NCI-H226 (cell line): ENCODE measurements around the gene BTRC.
"Not testable (repeated sequence)": the region's sequence is repeated elsewhere in the genome, so short reads cannot be mapped to it uniquely, and the experiment has no call there.

Experiments used
- DNase-seq: peaks from one replicate; pipeline ENCODE4 v3.0.0-alpha.2; 2015

Gene BTRC

DNA sequence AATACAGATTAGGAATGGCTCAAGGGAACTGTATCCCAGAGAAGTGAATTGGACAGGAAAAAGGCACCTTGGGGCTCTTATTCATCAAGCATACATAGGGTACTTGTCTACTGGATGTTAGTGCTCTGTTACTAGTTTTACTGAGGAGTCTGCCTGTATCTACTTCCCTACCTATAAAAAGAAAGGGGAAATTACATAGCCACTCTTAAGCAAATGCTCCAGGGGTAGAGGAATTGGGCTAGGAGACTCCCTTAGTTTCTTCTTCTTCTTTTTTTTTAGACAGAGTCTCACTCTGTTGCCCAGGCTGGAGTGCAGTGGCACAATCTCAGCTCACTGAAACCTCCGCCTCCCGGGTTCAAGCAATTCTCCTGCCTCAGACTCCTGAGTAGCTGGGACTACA lies 239.4 kb downstream of the BTRC start:
- not testable (repeated sequence) for DNase-seq

DNA sequence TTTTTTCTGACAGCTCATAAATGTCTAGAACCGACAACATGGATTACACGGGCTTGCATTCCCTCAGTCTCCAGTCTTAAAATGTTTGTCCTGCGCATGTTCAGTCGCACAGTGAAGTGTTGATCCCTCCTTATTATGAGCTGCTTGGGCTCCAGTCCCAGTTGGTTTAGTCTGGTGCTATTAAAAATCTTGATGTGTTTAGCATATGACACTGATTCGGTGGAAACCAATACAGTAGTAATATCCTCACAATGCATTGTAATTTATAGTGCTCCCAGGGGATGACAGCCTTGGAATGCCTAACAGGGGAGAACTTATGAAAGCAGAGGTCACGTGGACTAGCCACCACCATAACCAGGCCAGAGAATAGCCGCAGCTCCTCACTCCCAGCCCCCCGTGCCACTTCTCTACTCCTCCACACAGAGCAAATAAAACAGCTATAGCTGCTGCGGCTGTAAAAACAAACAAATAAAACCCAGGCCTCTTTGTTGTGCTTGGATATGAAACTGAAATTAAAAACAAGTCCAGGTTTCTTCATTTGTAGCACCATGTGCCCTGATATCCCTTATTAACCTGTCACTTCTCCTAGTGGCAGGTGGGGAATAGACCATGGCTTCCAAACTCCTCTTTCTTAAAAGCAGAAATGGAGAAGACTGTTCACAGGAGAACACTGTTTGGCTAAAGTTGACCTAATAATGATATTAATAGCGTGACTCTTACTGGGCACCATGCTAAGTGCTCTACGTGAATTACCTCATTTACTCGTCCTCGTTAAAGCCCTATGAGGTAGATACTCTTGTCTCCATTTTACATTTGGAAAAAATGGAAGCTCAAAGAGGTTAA lies 241.8 kb downstream of the BTRC start:
- no peak for DNase-seq

DNA sequence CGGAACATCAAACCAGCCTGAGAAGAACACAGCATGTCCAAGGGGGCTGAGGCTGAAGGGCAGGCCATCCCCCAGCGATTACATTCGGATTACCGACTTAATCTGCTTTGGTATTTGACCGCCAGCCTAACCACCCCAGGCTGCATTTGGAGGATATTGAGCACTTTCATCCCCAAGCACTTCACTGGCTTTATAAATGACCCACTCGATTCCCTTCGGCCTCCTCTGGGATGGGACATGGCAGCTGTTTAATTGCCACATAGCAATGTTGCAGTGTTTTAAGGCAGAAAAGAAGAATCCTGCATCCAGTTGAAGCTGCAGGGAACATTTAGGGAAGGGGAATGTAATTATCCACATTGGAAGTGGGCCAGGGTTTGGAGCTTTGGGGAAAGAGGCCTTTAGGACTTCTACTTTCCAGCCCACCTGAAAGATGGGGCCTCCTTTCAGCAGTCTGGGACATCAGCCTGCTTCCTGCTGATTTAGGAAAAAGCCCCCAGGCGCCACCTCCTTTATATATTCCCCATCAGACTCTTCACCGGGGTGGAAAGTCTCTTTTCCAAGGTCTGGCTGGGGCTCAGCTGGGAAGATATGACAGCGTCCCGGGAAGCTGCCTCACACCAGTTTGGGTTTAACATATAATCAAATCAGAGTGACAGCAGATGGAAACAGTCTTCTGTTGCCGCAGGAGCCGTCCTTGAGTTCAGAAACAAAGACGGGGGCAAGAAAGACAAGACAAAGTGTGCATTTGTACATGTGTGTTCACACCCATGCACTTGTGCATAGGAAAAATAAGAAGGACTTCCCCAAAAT lies 243.3 kb downstream of the BTRC start:
- DNase-seq = no peak

GRCh38 chr10:101601541-101601940 lies 247.6 kb downstream of the BTRC start:
- no peak for DNase-seq

DNA sequence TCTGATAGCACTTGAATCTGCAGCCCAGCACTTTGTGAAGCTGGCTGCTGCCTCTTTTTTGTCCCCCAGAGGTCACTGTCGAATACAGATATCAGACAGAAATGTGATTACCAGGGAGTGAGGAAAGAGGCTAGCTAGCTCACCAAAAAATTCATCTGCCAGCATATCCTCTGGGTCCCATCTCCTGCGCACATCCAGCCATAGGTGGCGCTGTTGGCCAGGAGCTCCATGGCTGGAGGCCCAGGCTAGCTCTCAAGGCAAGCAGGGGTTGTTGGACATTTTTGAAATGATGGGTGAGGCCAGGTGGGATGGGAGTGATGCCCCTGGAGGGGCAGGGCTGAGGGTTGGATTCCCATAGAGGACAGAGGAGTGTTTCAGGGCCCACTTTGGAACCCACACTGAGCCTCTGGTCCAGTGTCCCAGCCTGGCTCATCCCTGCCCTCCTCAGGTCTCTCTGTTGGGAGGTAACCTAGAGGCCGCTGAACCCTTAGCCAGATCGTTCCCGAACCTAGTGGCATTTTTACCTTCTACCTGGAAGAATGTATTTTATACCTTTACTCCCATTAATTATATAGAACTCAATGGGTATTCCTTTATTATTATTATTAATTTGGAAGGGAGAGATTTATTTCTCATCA lies 248.9 kb downstream of the BTRC start:
- peak; percentile 69 for DNase-seq
